OCI-M2 (cell line): Measurements from ENCODE around the gene PMVK.
"Not testable (repeated sequence)": the region's sequence is repeated elsewhere in the genome, so short reads cannot be mapped to it uniquely, and the experiment has no call there.

Source experiments
- DNase-seq: peaks from one replicate; lab custom pipeline; 2025; ENCODE audit not compliant: unreplicated experiment; lab: John Stamatoyannopoulos, UW

The PMVK gene

GRCh38 chr1:154936555-154937084, at the start of gene PMVK:
Gene PMVK, minus strand, starts transcription at chr1:154936719. Its CDS starts 34 bp downstream, at chr1:154936685.
- peak; percentile 57 for DNase-seq

GRCh38 chr1:154983776-154984466, 47.4 kb upstream of the PMVK start:
- no peak for DNase-seq

- peak; percentile 78 for DNase-seq
Observed at GRCh38 chr1:154982897-154983648, 46.6 kb upstream of the PMVK start, which contains the start of gene FLAD1. Gene FLAD1, plus strand, starts transcription at chr1:154983344. Its CDS starts 351 bp downstream, at chr1:154983695.

- DNase-seq: no peak
Observed at GRCh38 chr1:154982341-154982740, 45.8 kb upstream of the PMVK start.

- DNase-seq: no peak
Observed at GRCh38 chr1:154978360-154978759, 41.8 kb upstream of the PMVK start.

- not testable (repeated sequence) for DNase-seq
Observed at GRCh38 chr1:154977762-154978161, 41.2 kb upstream of the PMVK start.

GRCh38 chr1:154975409-154976059, 39.0 kb upstream of the PMVK start:
- DNase-seq: no peak

- peak; percentile 91 for DNase-seq
Observed at GRCh38 chr1:154974808-154975408, 38.4 kb upstream of the PMVK start.

- peak; percentile 91 for DNase-seq
Observed at GRCh38 chr1:154974102-154974807, 37.7 kb upstream of the PMVK start, which contains the start of gene CKS1B. Gene CKS1B, plus strand, starts transcription at chr1:154974681. Its CDS starts 65 bp downstream, at chr1:154974746.

- peak; percentile 79 for DNase-seq
Observed at GRCh38 chr1:154973344-154974101, 37.0 kb upstream of the PMVK start.

- no peak for DNase-seq
Observed at GRCh38 chr1:154972517-154973343, 36.2 kb upstream of the PMVK start.

- DNase-seq: no peak
Observed at GRCh38 chr1:154972213-154972516, 35.6 kb upstream of the PMVK start.

GRCh38 chr1:154971341-154971998, 35.0 kb upstream of the PMVK start:
- no peak for DNase-seq

GRCh38 chr1:154970631-154971340, 34.3 kb upstream of the PMVK start, which contains the start of gene SHC1:
Gene SHC1, minus strand, starts transcription at chr1:154970747. Its CDS starts 221 bp downstream, at chr1:154970526.
- peak; percentile 69 for DNase-seq

GRCh38 chr1:154969860-154970452, 33.4 kb upstream of the PMVK start:
- no peak for DNase-seq

- DNase-seq: no peak
Observed at GRCh38 chr1:154969246-154969645, 32.7 kb upstream of the PMVK start.

- DNase-seq: no peak
Observed at GRCh38 chr1:154968731-154969130, 32.2 kb upstream of the PMVK start.
